Fibroblast of villous mesenchyme (primary cell): ENCODE measurements around the gene SLC45A1. TPM values are rescaled to one million over a fixed set of nuclear protein-coding genes. Genes with fewer than 3 reads are reported as not detected.
A peak's percentile ranks its signal among the peaks of the same experiment; 100 is the strongest.

Experiments
- DNase-seq: peaks from one replicate; pipeline ENCODE4 v3.0.0-alpha.2; 2010; ENCODE audit warnings: low read depth
- H3K4me3 ChIP-seq: 2 replicates; pipeline ENCODE4 v1.5.1; 2011; ENCODE audit warnings: low read depth, mild to moderate bottlenecking, low read length
- CTCF ChIP-seq: IDR thresholded peaks from 2 replicates; pipeline ENCODE4 v1.5.1; 2012; ENCODE audit warnings: low read depth, mild to moderate bottlenecking, low read length; ENCODE audit not compliant: insufficient read depth
- total RNA-seq: library from RNA; depleted of rRNA; stranded (reverse); fragments of >200 nt; gene quantifications from 2 replicates; pipeline ENCODE4 v1.2.3, GENCODE V29; 2012

Gene SLC45A1
- total RNA-seq, 1 donor, result 0.86 TPM

- no peak for DNase-seq
- no peak for TF ChIP-seq CTCF
- H3K4me3 ChIP-seq, result peak overlapping the region; percentile 64
Observed at GRCh38 chr1:8318436-8318835, 522 bp downstream of the SLC45A1 start.

- no peak for DNase-seq
- no peak overlapping the region for H3K4me3 ChIP-seq
- TF ChIP-seq CTCF, result no peak
Observed at GRCh38 chr1:8321612-8322011, 3.7 kb downstream of the SLC45A1 start.

GRCh38 chr1:8323706-8324105 lies 5.8 kb downstream of the SLC45A1 start:
- TF ChIP-seq CTCF, result no peak
- no peak overlapping the region for H3K4me3 ChIP-seq
- DNase-seq, result no peak

GRCh38 chr1:8324176-8324810 lies 6.4 kb downstream of the SLC45A1 start:
- TF ChIP-seq CTCF, result no peak
- no peak for DNase-seq
- H3K4me3 ChIP-seq, result no peak overlapping the region

GRCh38 chr1:8325771-8326170 lies 7.9 kb downstream of the SLC45A1 start:
- no peak overlapping the region for H3K4me3 ChIP-seq
- DNase-seq, result no peak
- no peak for TF ChIP-seq CTCF

- no peak for TF ChIP-seq CTCF
- no peak overlapping the region for H3K4me3 ChIP-seq
- DNase-seq, result no peak
Observed at GRCh38 chr1:8326265-8326664, 8.4 kb downstream of the SLC45A1 start.

GRCh38 chr1:8328271-8328670 lies 10.4 kb downstream of the SLC45A1 start:
- no peak for TF ChIP-seq CTCF
- no peak overlapping the region for H3K4me3 ChIP-seq
- no peak for DNase-seq
